IPS-NIHi11 (cell line): ENCODE measurements around the gene GPR83.
"Not testable (repeated sequence)": the region's sequence is repeated elsewhere in the genome, so short reads cannot be mapped to it uniquely, and the experiment has no call there.

ENCODE experiments used
- DNase-seq: peaks from one replicate; pipeline ENCODE4 v3.0.0; 2012; ENCODE audit warnings: mixed read lengths, low spot score

Gene GPR83

GRCh38 chr11:94370576-94370975 is 30.6 kb downstream of the GPR83 start:
- not testable (repeated sequence) for DNase-seq

DNA sequence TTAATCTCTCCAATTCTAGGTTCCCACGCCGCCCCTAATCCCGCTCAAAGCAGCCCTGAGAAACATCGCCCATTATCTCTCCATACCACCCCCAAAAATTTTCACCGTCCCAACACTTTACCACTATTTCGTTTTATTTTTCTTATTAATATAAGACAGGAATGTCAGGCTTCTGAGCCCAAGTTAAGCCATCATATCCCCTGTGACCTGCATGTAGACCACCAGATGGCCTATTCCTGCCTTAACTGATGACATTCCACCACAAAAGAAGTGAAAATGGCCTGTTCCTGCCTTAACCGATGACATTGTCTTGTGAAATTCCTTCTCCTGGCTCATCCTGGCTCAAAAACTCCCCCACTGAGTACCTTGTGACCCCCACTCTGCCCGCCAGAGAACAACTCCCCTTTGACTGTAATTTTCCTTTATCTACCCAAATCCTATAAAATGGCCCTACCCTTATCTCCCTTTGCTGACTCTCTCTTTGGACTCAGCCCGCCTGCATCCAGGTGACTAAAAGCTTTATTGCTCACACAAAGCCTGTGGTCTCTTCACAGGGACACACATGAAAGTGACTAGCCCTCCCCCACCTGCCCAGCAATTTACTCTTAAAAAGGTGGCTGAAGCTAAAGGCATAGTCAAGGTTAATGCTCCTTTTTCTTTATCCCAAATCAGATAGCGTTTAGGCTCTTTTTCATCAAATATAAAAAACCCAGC is 50.2 kb downstream of the GPR83 start:
- not testable (repeated sequence) for DNase-seq

DNA sequence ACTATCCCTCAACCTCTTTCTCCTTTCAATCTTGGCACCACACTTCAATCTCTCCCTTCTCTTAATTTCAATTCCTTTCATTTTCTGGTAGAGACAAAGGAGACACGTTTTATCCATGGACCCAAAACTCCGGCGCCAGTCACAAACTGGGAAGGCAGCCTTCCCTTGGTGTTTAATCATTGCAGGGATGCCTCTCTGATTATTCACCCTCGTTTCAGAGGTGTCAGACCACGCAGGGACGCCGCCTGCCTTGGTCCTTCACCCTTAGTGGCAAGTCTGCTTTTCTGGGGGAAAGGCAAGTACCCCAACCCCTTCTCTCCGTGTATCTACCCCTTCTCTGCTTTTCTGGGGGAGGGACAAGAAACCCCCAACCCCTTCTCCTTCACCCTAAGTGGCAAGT is 54.9 kb downstream of the GPR83 start:
- DNase-seq = not testable (repeated sequence)

DNA sequence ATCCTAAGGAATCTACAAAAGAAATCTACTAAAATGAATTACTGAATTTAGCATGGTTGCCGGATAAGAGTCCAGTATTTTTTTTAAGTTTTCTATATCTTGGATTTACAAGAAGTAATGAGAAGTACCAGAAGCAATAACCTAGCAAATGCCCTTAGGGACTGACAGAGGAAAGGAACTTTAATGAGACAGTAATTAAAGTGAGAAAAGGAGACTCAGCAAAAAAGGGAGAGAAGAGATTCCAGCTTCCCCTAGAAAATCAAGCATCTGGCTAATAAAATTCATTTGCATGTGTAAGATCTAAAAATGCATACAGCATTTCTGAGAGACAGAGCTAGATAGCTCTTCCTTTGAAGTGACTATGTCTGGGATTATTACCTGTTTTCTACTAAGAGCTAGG is 57.7 kb downstream of the GPR83 start:
- no peak for DNase-seq

- DNase-seq = no peak
Measured at GRCh38 chr11:94342250-94342649, 59.0 kb downstream of the GPR83 start.

GRCh38 chr11:94338651-94339050 is 62.6 kb downstream of the GPR83 start:
- DNase-seq = no peak

- DNase-seq = no peak
Measured at GRCh38 chr11:94336033-94336432, 65.2 kb downstream of the GPR83 start.

GRCh38 chr11:94332814-94333213 is 68.4 kb downstream of the GPR83 start:
- DNase-seq = no peak

DNA sequence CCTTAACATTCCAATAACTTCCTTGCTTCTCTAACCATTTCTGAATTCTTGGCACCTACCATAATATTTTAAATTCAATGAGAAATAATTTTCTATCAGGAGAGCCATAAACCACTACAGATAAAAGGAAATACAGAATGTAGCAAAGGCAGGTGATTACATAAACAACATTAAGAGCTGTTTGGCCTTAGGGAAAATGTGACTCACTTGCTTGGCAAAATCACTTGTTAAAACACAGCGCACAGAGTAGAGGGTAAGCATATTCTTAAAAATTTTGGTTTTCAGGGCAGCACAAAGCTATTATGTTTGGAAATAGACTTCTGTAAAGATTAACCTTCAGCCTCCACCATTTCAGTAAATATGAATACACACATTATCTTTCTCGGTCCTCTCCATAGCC is 70.4 kb downstream of the GPR83 start:
- DNase-seq = no peak

- no peak for DNase-seq
Measured at GRCh38 chr11:94329501-94329900, 71.7 kb downstream of the GPR83 start.

- DNase-seq = no peak
Measured at GRCh38 chr11:94328587-94329080, 72.6 kb downstream of the GPR83 start.
